GM18511 (cell line): ENCODE data around the gene UNC50.
"Not testable (repeated sequence)": the region's sequence is repeated elsewhere in the genome, so short reads cannot be mapped to it uniquely, and the experiment has no call there.

ENCODE experiments used
- ATAC-seq: cut with Tn5 transposase; IDR thresholded peaks from one replicate; pipeline ENCODE4 v1.9.1; 2021; ENCODE audit warnings: mild to moderate bottlenecking, moderate library complexity; ENCODE audit not compliant: unreplicated experiment

Gene UNC50

GRCh38 chr2:98608962-98609604 is 694 bp downstream of the UNC50 start:
- ATAC-seq = peak; percentile 8

GRCh38 chr2:98614024-98614739 is 5.8 kb downstream of the UNC50 start:
- ATAC-seq = no peak

- ATAC-seq = no peak
Measured at GRCh38 chr2:98615481-98615880, 7.1 kb downstream of the UNC50 start.

GRCh38 chr2:98617149-98617548 is 8.8 kb downstream of the UNC50 start:
- no peak for ATAC-seq

- no peak for ATAC-seq
Measured at GRCh38 chr2:98623657-98624056, 15.3 kb downstream of the UNC50 start.

- ATAC-seq = no peak
Measured at GRCh38 chr2:98632351-98632750, 24.0 kb downstream of the UNC50 start.

- no peak for ATAC-seq
Measured at GRCh38 chr2:98634406-98635092, 26.2 kb downstream of the UNC50 start.

- ATAC-seq = peak; percentile 89
Measured at GRCh38 chr2:98637401-98638147, 29.2 kb downstream of the UNC50 start.

GRCh38 chr2:98643496-98644100 is 35.2 kb downstream of the UNC50 start:
- ATAC-seq = no peak

- ATAC-seq = no peak
Measured at GRCh38 chr2:98647636-98648035, 39.2 kb downstream of the UNC50 start.

- ATAC-seq = no peak
Measured at GRCh38 chr2:98648451-98648850, 40.1 kb downstream of the UNC50 start.

- peak; percentile 73 for ATAC-seq
Measured at GRCh38 chr2:98649135-98649991, 41.0 kb downstream of the UNC50 start.

GRCh38 chr2:98649992-98650375 is 41.6 kb downstream of the UNC50 start:
- no peak for ATAC-seq

- ATAC-seq = no peak
Measured at GRCh38 chr2:98650998-98651397, 42.6 kb downstream of the UNC50 start.

- ATAC-seq = no peak
Measured at GRCh38 chr2:98654699-98655495, 46.5 kb downstream of the UNC50 start.

- no peak for ATAC-seq
Measured at GRCh38 chr2:98656800-98657199, 48.4 kb downstream of the UNC50 start.

GRCh38 chr2:98658816-98659490 is 50.6 kb downstream of the UNC50 start:
- ATAC-seq = no peak

GRCh38 chr2:98659491-98659840 is 51.1 kb downstream of the UNC50 start:
- ATAC-seq = not testable (repeated sequence)
